Mesodermal cell (in vitro differentiated cells): ENCODE results near the gene CD93.

Experiments used
- H3K27ac ChIP-seq: 2 replicates; pipeline ENCODE4 v1.7.0; 2013; ENCODE audit warnings: mild to moderate bottlenecking, low read depth, low read length, moderate library complexity; ENCODE audit not compliant: severe bottlenecking
- H3K36me3 ChIP-seq: 2 replicates; pipeline ENCODE4 v1.7.1; 2013; ENCODE audit warnings: mild to moderate bottlenecking, low read length, moderate library complexity; ENCODE audit not compliant: control insufficient read depth, insufficient read depth
- H3K4me1 ChIP-seq: one replicate; pipeline ENCODE4 v1.7.1; 2013; ENCODE audit warnings: mild to moderate bottlenecking, low read length; ENCODE audit not compliant: insufficient read depth, control insufficient read depth, poor library complexity, severe bottlenecking
- H3K4me3 ChIP-seq: 2 replicates; pipeline ENCODE4 v1.7.0; 2013; ENCODE audit warnings: low read length, control low read depth, mild to moderate bottlenecking; ENCODE audit not compliant: insufficient read depth, poor library complexity, severe bottlenecking; ENCODE audit errors: extremely low read depth
- H3K9me3 ChIP-seq: 2 replicates; pipeline ENCODE4 v1.7.1; 2013; ENCODE audit warnings: mild to moderate bottlenecking, low read length, moderate library complexity; ENCODE audit not compliant: control insufficient read depth
- WGBS, 2 experiments: methylation state at CpG; one replicate each; pipeline ENCODE4 v1.1.5; 2013; ENCODE audit warnings: missing lambda C conversion rate in 2 of 2; ENCODE audit not compliant: insufficient coverage in 2 of 2; 5-methylcytosine and 5-hydroxymethylcytosine counted together

CD93 gene

GRCh38 chr20:23097636-23098580 lies 11.8 kb upstream of the CD93 start:
- H3K36me3 ChIP-seq, result no peaks in the 10 kb centered on the region
- WGBS, 2 experiments, result 92 to 95% methylated on average over 14 to 16 of the region's 16 CpGs
- no peak overlapping the region for H3K4me3 ChIP-seq

DNA sequence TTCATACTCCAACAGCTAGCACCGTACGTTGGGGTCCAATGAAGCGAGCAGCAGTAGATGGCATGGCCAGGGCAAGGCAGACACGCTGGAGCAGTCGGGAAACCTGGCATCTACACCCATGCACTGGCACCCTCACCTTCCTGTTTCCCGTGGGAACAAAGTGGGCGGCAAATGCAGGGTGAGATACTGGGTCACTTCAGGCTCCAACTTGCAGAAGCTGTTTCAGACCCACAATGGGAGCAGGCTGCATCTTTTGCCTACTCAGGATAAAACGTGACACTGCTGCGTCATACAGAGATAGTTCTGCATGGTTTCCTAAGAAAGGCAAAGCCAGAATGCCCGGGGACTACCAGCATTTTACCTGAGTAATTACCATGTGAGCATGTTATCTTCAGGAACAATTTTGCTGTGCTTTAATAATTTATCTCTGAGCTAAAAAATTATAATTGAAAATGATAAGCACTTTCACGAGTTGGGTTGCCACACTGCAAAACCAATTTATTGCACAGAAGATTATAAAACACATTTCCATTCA lies 10.9 kb upstream of the CD93 start:
- Histone ChIP-seq H3K4me3 (no peak overlapping the region), H3K27ac (no peak overlapping the region)
- WGBS, 2 experiments, result 93 to 98% methylated on average over 9 to 10 of the region's 11 CpGs

More at GRCh38 chr20:23097636-23098580, 11.8 kb upstream of the CD93 start:
- Histone ChIP-seq H3K27ac (no peak overlapping the region), H3K9me3 (no peaks in the 10 kb centered on the region), H3K4me1 (no peaks in the 10 kb centered on the region)

GRCh38 chr20:23096097-23096496 lies 10.0 kb upstream of the CD93 start:
- H3K9me3 ChIP-seq, result no peaks in the 10 kb centered on the region
- 89 to 96% methylated on average over 2 of the region's 3 CpGs for WGBS, 2 experiments
- no peaks in the 10 kb centered on the region for H3K36me3 ChIP-seq
- no peak overlapping the region for H3K27ac ChIP-seq
- H3K4me1 ChIP-seq, result no peaks in the 10 kb centered on the region
- no peak overlapping the region for H3K4me3 ChIP-seq

More for the DNA sequence above, 10.9 kb upstream of the CD93 start:
- Histone ChIP-seq H3K36me3 (no peaks in the 10 kb centered on the region), H3K4me1 (no peaks in the 10 kb centered on the region), H3K9me3 (no peaks in the 10 kb centered on the region)

GRCh38 chr20:23095499-23095898 lies 9.4 kb upstream of the CD93 start:
- Histone ChIP-seq H3K36me3 (no peaks in the 10 kb centered on the region), H3K4me1 (no peaks in the 10 kb centered on the region), H3K4me3 (no peak overlapping the region), H3K27ac (no peak overlapping the region), H3K9me3 (no peaks in the 10 kb centered on the region)
- 96 to 100% methylated on average over 1 to 3 of the region's 3 CpGs for WGBS, 2 experiments

DNA sequence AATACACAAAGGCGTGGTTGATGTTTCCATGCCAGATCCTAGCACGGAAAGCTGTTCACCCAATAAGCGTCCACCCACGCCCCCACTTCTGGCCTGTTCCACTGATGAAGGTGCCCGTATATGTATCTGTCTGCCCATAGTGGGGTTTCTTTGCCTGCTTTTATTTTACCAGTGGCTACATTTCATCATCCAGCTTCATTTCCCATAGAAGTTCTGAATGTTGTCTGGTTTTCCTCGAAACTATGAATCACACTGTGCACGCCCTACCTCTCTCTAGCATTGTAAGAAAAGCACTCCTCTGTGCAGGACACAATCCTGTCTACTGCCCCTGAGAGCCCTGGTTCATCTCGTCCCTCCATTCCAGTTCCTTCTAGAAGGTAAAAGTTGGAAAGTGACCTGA lies 8.8 kb upstream of the CD93 start:
- Histone ChIP-seq H3K27ac (no peak overlapping the region), H3K36me3 (no peaks in the 10 kb centered on the region), H3K4me3 (no peak overlapping the region), H3K4me1 (no peaks in the 10 kb centered on the region), H3K9me3 (no peaks in the 10 kb centered on the region)
- 97 to 100% methylated on average over 4 of the region's 8 CpGs for WGBS, 2 experiments

DNA sequence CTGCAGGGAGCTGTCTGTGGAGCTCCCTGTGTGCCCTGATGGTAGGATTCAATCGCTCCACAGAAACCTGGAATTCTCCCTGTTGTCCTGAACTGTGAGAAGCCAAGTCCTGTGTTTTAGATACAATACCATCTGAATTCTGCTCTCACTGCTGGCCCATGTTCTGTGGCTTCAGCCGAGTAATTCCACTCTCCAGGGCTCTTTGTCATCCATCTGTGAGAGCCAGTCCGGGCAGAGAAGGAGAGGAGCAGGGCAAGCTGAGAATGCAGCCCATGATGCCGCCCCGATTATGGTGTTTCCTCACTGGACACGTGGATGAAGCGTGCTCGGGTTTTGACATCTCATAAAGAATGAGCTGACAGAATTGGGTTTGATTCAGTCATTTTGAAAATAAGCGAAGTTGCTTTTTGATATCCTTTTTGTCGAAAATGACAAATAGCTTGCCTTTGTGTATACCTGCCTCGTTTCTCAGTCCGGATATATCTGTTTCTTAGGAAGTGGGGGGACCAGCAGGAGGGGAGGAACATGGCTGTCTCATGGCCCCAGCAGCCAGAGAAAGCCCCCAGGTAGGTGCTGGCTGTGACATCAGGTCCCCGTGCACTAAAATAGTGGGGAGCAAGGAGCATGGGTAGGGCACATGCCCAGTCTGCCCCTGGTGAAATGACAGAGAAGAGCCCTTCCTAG lies 8.2 kb upstream of the CD93 start:
- no peaks in the 10 kb centered on the region for H3K36me3 ChIP-seq
- H3K4me3 ChIP-seq, result no peak overlapping the region
- WGBS, 2 experiments, result 87 to 93% methylated on average over 12 to 13 of the region's 13 CpGs
- H3K9me3 ChIP-seq, result no peaks in the 10 kb centered on the region
- H3K4me1 ChIP-seq, result no peaks in the 10 kb centered on the region
- H3K27ac ChIP-seq, result no peak overlapping the region

- no peaks in the 10 kb centered on the region for H3K9me3 ChIP-seq
Measured at GRCh38 chr20:23093613-23094012, 7.5 kb upstream of the CD93 start.

GRCh38 chr20:23092861-23093495 lies 6.9 kb upstream of the CD93 start:
- H3K4me3 ChIP-seq, result no peak overlapping the region
- H3K9me3 ChIP-seq, result no peaks in the 10 kb centered on the region
- WGBS, 2 experiments, result 94 to 97% methylated on average over 3 to 5 of the region's 7 CpGs
- H3K36me3 ChIP-seq, result no peaks in the 10 kb centered on the region
- no peaks in the 10 kb centered on the region for H3K4me1 ChIP-seq
- H3K27ac ChIP-seq, result no peak overlapping the region

More at GRCh38 chr20:23093613-23094012, 7.5 kb upstream of the CD93 start:
- WGBS, 2 experiments, result 67% methylated on average over 3 of the region's 3 CpGs
- Histone ChIP-seq H3K4me3 (no peak overlapping the region), H3K36me3 (no peaks in the 10 kb centered on the region), H3K27ac (no peak overlapping the region), H3K4me1 (no peaks in the 10 kb centered on the region)

GRCh38 chr20:23092384-23092756 lies 6.2 kb upstream of the CD93 start:
- WGBS, 2 experiments, result 40 to 71% methylated on average over 1 to 2 of the region's 2 CpGs
- no peaks in the 10 kb centered on the region for H3K9me3 ChIP-seq
- H3K4me3 ChIP-seq, result no peak overlapping the region
- H3K4me1 ChIP-seq, result no peaks in the 10 kb centered on the region
- H3K36me3 ChIP-seq, result no peaks in the 10 kb centered on the region
- H3K27ac ChIP-seq, result peak overlapping the region; percentile 10

GRCh38 chr20:23091721-23092383 lies 5.7 kb upstream of the CD93 start:
- Histone ChIP-seq H3K4me3 (no peak overlapping the region), H3K4me1 (no peaks in the 10 kb centered on the region), H3K9me3 (no peaks in the 10 kb centered on the region), H3K36me3 (no peaks in the 10 kb centered on the region), H3K27ac (peak overlapping the region; percentile 10)
- 86% methylated on average over 4 to 7 of the region's 8 CpGs for WGBS, 2 experiments
